BE2C (cell line): ENCODE data around the gene RETREG1.
A peak's percentile ranks its signal among the peaks of the same experiment; 100 is the strongest.

Source experiments
- DNase-seq: peaks from one replicate; pipeline ENCODE4 v3.0.0-alpha.2; 2020
- H3K27me3 ChIP-seq: fragments of 250-450 bp; sonication (Bioruptor Pico); 2 replicates; pipeline ENCODE4 v1.5.1; 2020; ENCODE audit warnings: mild to moderate bottlenecking
- H3K36me3 ChIP-seq: fragments of 250-450 bp; sonication (Bioruptor Pico); 2 replicates; pipeline ENCODE4 v1.5.1; 2020; ENCODE audit warnings: mild to moderate bottlenecking
- H3K4me1 ChIP-seq: fragments of 250-450 bp; sonication (Bioruptor Pico); 2 replicates; pipeline ENCODE4 v1.5.1; 2020
- H3K4me3 ChIP-seq: 2 replicates; pipeline ENCODE4 v1.5.1; 2011; ENCODE audit warnings: low read depth, low read length
- H3K9me3 ChIP-seq: fragments of 250-450 bp; sonication (Bioruptor Pico); 2 replicates; pipeline ENCODE4 v1.5.1; 2020
- CTCF ChIP-seq: IDR thresholded peaks from 2 replicates; pipeline ENCODE4 v1.5.1; 2012; ENCODE audit warnings: mild to moderate bottlenecking, low read depth, low read length

The RETREG1 gene

DNA sequence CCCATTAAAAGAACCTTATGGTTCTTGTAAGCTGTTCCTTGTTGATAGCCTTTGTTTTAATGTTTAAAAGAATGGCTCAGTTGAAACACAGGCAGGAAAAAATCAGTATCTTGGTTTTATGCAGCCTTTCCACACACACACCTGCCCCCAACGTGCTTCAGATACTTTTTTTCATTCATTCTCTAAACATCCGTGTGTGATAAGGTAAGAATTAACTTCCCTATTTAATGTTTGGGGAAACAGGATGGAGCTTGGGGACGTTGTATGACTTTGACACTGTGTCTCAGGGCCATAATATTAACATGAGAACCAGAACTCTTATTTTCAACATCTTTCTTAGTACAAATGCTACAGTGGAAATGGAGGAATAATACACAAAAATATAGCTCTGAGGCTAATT lies 145.4 kb downstream of the RETREG1 start:
- no peak for DNase-seq
- Histone ChIP-seq H3K9me3 (no peaks in the 10 kb centered on the region), H3K4me3 (no peak overlapping the region), H3K36me3 (no peaks in the 10 kb centered on the region), H3K27me3 (no peaks in the 10 kb centered on the region), H3K4me1 (no peaks in the 10 kb centered on the region)
- no peak for TF ChIP-seq CTCF

DNA sequence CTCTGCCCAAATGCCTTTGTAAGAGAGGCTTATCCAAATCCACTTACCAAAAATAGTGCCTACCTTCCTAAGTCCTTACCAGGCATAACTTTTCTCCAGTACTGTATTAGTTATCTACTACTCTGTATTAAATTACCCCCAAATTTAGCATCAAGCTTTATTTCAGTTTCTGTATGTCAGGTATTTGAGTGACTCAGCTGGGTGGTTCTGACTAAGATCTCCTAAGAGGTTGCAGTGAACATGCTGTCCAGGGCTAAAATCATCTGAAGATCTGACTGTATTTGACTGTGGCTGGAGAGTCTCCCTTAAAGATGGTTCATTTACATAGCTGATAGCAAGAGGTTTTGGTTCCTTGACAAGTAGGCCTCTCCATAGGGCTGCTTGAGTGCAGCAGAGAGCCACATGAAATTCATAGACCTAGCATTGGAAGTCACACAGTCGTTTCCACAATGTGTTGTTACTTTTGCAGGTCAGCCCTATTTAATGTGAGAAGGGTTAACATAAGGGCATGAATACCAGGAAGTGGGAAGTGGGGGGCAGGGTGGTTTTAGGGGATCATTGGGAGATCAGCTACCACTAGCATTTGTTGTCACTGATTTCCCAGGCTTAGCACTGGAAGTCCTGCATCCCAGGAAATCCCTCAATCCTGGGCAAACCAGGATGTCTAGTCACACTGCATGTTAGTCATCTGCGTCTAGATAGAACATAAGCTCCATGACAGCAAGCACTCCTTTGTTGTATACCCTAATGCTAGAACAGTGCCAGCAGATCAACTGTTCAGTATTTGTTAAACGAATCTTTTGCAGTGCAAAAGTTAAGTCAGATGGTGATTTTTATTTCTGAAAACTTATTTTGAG lies 149.2 kb downstream of the RETREG1 start:
- H3K36me3 ChIP-seq = peaks cover 9% of the 10 kb centered on the region
- no peak overlapping the region for H3K4me3 ChIP-seq
- no peaks in the 10 kb centered on the region for H3K27me3 ChIP-seq
- no peak for DNase-seq
- H3K4me1 ChIP-seq = no peaks in the 10 kb centered on the region
- no peak for TF ChIP-seq CTCF
- no peaks in the 10 kb centered on the region for H3K9me3 ChIP-seq

- no peaks in the 10 kb centered on the region for H3K9me3 ChIP-seq
- DNase-seq = peak; percentile 93
- peaks cover 27% of the 10 kb centered on the region for H3K36me3 ChIP-seq
- TF ChIP-seq CTCF = no peak
- peak within 1 kb of the TSS; percentile 98 for H3K4me3 ChIP-seq
- no peaks in the 10 kb centered on the region for H3K4me1 ChIP-seq
- no peaks in the 10 kb centered on the region for H3K27me3 ChIP-seq
Observed at GRCh38 chr5:16465544-16466432, 151.0 kb downstream of the RETREG1 start, which contains the start of gene ZNF622. Gene ZNF622 (minus strand): TSS chr5:16465800. CDS start chr5:16465665, 135 bp downstream.

DNA sequence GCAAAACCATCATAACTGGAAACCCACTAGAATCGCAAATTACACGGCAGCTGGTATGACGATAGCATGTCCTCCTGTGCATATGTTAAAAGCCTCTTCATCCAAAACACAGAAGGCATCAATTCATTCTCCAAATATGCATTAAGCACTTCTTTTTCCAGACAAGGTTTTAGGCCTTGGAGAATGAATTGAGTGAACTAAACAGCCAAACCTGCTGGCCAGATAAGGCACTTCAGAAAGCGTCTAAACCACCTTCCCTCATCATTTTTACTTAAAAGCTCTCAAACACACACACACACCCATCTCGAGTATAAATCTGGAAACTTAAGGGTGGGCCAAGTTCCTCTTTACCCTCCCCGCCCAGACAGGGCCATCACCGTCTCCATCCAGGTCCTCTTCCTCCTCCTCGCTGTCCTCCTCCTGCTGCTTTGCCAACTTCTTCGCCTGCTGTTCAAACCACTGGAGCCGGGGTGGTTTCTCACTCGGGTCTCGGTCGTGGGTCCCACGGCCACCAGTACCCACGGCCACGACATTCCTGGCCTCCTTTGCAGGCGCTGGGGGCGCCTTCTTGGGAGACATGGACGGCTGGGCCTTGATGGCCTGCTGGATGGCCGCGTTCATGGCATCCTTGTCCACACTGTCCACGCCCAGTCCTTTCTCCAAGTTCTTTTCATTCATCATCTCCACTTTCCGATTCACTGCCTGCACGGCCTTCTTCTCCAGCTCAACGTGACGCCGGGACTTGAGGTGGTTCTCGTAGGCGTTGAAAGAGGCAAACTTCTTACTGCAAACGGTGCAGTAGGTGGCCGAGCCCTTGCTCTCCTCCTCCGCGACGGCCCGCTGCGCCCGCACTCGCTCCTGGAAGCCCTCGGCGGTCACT lies 151.9 kb downstream of the RETREG1 start:
- Histone ChIP-seq H3K27me3 (no peaks in the 10 kb centered on the region), H3K4me1 (no peaks in the 10 kb centered on the region), H3K9me3 (no peaks in the 10 kb centered on the region), H3K4me3 (peak overlapping the region; percentile 98), H3K36me3 (peaks cover 32% of the 10 kb centered on the region)
- TF ChIP-seq CTCF = no peak
- DNase-seq = no peak

GRCh38 chr5:16464231-16464630 lies 152.6 kb downstream of the RETREG1 start:
- Histone ChIP-seq H3K4me3 (peak overlapping the region; percentile 98), H3K36me3 (peaks cover 37% of the 10 kb centered on the region), H3K27me3 (no peaks in the 10 kb centered on the region), H3K4me1 (no peaks in the 10 kb centered on the region), H3K9me3 (no peaks in the 10 kb centered on the region)
- TF ChIP-seq CTCF = no peak
- DNase-seq = no peak
